MM.1S (cell line): Measurements from ENCODE around the gene MYO1H.

ENCODE experiments used
- DNase-seq: peaks from one replicate; pipeline ENCODE4 v3.0.0-alpha.2; 2015
- H2AFZ ChIP-seq: fragments of 300-600 bp; sonication (generic); 2 replicates; pipeline ENCODE4 v1.6.0; 2016; ENCODE audit warnings: antibody characterized with exemption, low read length
- H3F3A ChIP-seq: fragments of 300-600 bp; sonication (generic); 2 replicates; pipeline ENCODE4 v1.6.1; 2016; ENCODE audit warnings: mild to moderate bottlenecking, antibody characterized with exemption, low read length, moderate library complexity, mixed read lengths; ENCODE audit not compliant: insufficient read depth
- H3K27ac ChIP-seq: fragments of 300-600 bp; sonication (generic); 2 replicates; pipeline ENCODE4 v1.5.1; 2016; ENCODE audit warnings: mild to moderate bottlenecking, low read length
- H3K27me3 ChIP-seq: fragments of 300-600 bp; sonication (generic); replicated peaks from 2 replicates; pipeline ENCODE4 v1.6.0; 2016; ENCODE audit warnings: low read length; ENCODE audit not compliant: insufficient read depth
- H3K36me3 ChIP-seq: fragments of 300-600 bp; sonication (generic); replicated peaks from 2 replicates; pipeline ENCODE4 v1.6.1; 2016; ENCODE audit warnings: mild to moderate bottlenecking, low read length, mixed read lengths; ENCODE audit not compliant: insufficient read depth
- H3K4me1 ChIP-seq: fragments of 300-600 bp; sonication (generic); 2 replicates; pipeline ENCODE4 v1.6.1; 2016; ENCODE audit warnings: low read length, mixed read lengths
- H3K4me2 ChIP-seq: fragments of 300-600 bp; sonication (generic); 2 replicates; pipeline ENCODE4 v1.6.0; 2016; ENCODE audit warnings: low read depth, low read length
- H3K4me3 ChIP-seq: fragments of 300-600 bp; sonication (generic); 2 replicates; pipeline ENCODE4 v1.5.1; 2016; ENCODE audit warnings: low read length, mixed read lengths
- H3K79me2 ChIP-seq: fragments of 300-600 bp; sonication (generic); 2 replicates; pipeline ENCODE4 v1.6.1; 2016; ENCODE audit warnings: mixed run types, low read length, mixed read lengths
- H3K9ac ChIP-seq: fragments of 300-600 bp; sonication (generic); 2 replicates; pipeline ENCODE4 v1.6.1; 2016; ENCODE audit warnings: low read length, mixed read lengths
- H3K9me2 ChIP-seq: fragments of 300-600 bp; sonication (generic); replicated peaks from 2 replicates; pipeline ENCODE4 v1.6.1; 2016; ENCODE audit warnings: mild to moderate bottlenecking, low read length, mixed read lengths; ENCODE audit not compliant: insufficient read depth
- H3K9me3 ChIP-seq: fragments of 300-600 bp; sonication (generic); replicated peaks from 2 replicates; pipeline ENCODE4 v1.6.1; 2016; ENCODE audit warnings: mild to moderate bottlenecking, low read length, mixed read lengths; ENCODE audit not compliant: insufficient read depth
- H4K20me1 ChIP-seq: fragments of 300-600 bp; sonication (generic); 2 replicates; pipeline ENCODE4 v1.6.1; 2016; ENCODE audit warnings: mild to moderate bottlenecking, low read length, moderate library complexity, mixed read lengths; ENCODE audit not compliant: insufficient read depth
- CTCF ChIP-seq: fragments of 300-600 bp; sonication (generic); IDR thresholded peaks from 2 replicates; pipeline ENCODE4 v1.5.1; 2016; ENCODE audit warnings: antibody characterized with exemption, low read length, mixed read lengths
- EZH2 ChIP-seq: fragments of 300-600 bp; sonication (generic); optimal IDR thresholded peaks from 2 replicates; pipeline ENCODE3; 2017; ENCODE audit warnings: low read depth, mild to moderate bottlenecking, antibody characterized with exemption, low read length, mixed read lengths
- EZH2phosphoT487 ChIP-seq: fragments of 300-600 bp; sonication (generic); IDR thresholded peaks from 2 replicates; pipeline ENCODE4 v1.6.1; 2018; ENCODE audit warnings: antibody characterized with exemption, low read length

MYO1H gene

GRCh38 chr12:109307051-109307450, 40.6 kb upstream of the MYO1H start:
- Histone ChIP-seq H3K27ac (no peak overlapping the region), H3K27me3 (peaks cover 8% of the 10 kb centered on the region), H3K4me1 (peaks cover 7% of the 10 kb centered on the region; the same call in 1 of the 2 replicates), H4K20me1 (no peaks in the 10 kb centered on the region), H3K79me2 (no peaks in the 10 kb centered on the region), H3K4me3 (no peak overlapping the region), H3K4me2 (no peak overlapping the region), H3K36me3 (no peaks in the 10 kb centered on the region), H3K9me2 (no peaks in the 10 kb centered on the region), H3K9ac (no peak overlapping the region), H3K9me3 (no peaks in the 10 kb centered on the region), H2AFZ (no peak overlapping the region), H3F3A (peaks cover 13% of the 10 kb centered on the region)
- no peak for TF ChIP-seq CTCF
- no peak for TF ChIP-seq EZH2phosphoT487
- no peak for TF ChIP-seq EZH2
- DNase-seq = no peak

- Histone ChIP-seq H2AFZ (peak within 1 kb of the TSS; percentile 96), H3K4me3 (peak within 1 kb of the TSS; percentile 85), H3K4me1 (peaks cover 7% of the 10 kb centered on the region; the same call in 1 of the 2 replicates), H3K79me2 (no peaks in the 10 kb centered on the region), H3K9me2 (no peaks in the 10 kb centered on the region), H3K27me3 (peaks cover 8% of the 10 kb centered on the region), H4K20me1 (no peaks in the 10 kb centered on the region), H3K36me3 (no peaks in the 10 kb centered on the region), H3K9me3 (no peaks in the 10 kb centered on the region), H3K9ac (peak within 1 kb of the TSS; percentile 69), H3K27ac (peak within 1 kb of the TSS; percentile 37; the same call in 1 of the 2 replicates), H3F3A (peaks cover 13% of the 10 kb centered on the region), H3K4me2 (peak within 1 kb of the TSS; percentile 97)
- TF ChIP-seq EZH2phosphoT487 = no peak
- DNase-seq = no peak
Measured at GRCh38 chr12:109308534-109309380, 38.9 kb upstream of the MYO1H start, which contains the start of gene FOXN4. Gene FOXN4 (minus strand): TSS chr12:109309284. CDS start chr12:109308321, 963 bp downstream.

GRCh38 chr12:109309381-109310246, 38.1 kb upstream of the MYO1H start:
- H3K36me3 ChIP-seq = no peaks in the 10 kb centered on the region
- peaks cover 7% of the 10 kb centered on the region; the same call in 1 of the 2 replicates for H3K4me1 ChIP-seq
- peaks cover 13% of the 10 kb centered on the region for H3F3A ChIP-seq
- no peak for TF ChIP-seq EZH2
- TF ChIP-seq EZH2phosphoT487 = no peak
- TF ChIP-seq CTCF = no peak
- H2AFZ ChIP-seq = peak overlapping the region; percentile 96
- H3K9me3 ChIP-seq = no peaks in the 10 kb centered on the region
- H3K4me3 ChIP-seq = peak overlapping the region; percentile 85
- H3K9me2 ChIP-seq = no peaks in the 10 kb centered on the region
- H3K9ac ChIP-seq = peak overlapping the region; percentile 69
- H3K27me3 ChIP-seq = peaks cover 8% of the 10 kb centered on the region
- H3K27ac ChIP-seq = peak overlapping the region; percentile 37; the same call in 1 of the 2 replicates
- no peaks in the 10 kb centered on the region for H4K20me1 ChIP-seq
- no peaks in the 10 kb centered on the region for H3K79me2 ChIP-seq
- peak overlapping the region; percentile 97 for H3K4me2 ChIP-seq
- DNase-seq = peak; percentile 71
